H54 (cell line): Measurements from ENCODE around the gene KCNJ3.
"Not testable (repeated sequence)": the region's sequence is repeated elsewhere in the genome, so short reads cannot be mapped to it uniquely, and the experiment has no call there.

Source experiments
- DNase-seq: peaks from one replicate; pipeline ENCODE4 v3.0.0; 2011; ENCODE audit warnings: low spot score, mixed read lengths; ENCODE audit not compliant: insufficient read length
- FAIRE-seq: peaks from 3 replicates; lab custom pipeline; 2011; peaks lifted over from hg19 to GRCh38; lab: Jason Lieb, UNC
- POLR2A ChIP-seq: IDR thresholded peaks from 2 replicates; pipeline ENCODE4 v1.6.1; 2011; ENCODE audit warnings: low read depth, mild to moderate bottlenecking, low read length

Gene KCNJ3

GRCh38 chr2:154837035-154837434 lies 138.5 kb downstream of the KCNJ3 start:
- no peak for TF ChIP-seq POLR2A
- FAIRE-seq (no peak), DNase-seq (no peak)

- FAIRE-seq, result no peak
These were observed 146.0 kb downstream of the KCNJ3 start for GRCh38 chr2:154844513-154844912.

GRCh38 chr2:154846842-154847241 lies 148.3 kb downstream of the KCNJ3 start:
- DNase-seq, result no peak
- FAIRE-seq, result no peak
- no peak for TF ChIP-seq POLR2A

More at GRCh38 chr2:154844513-154844912, 146.0 kb downstream of the KCNJ3 start:
- DNase-seq, result no peak
- TF ChIP-seq POLR2A, result no peak

- FAIRE-seq (no peak), DNase-seq (no peak)
- TF ChIP-seq POLR2A, result no peak
These were observed 151.0 kb downstream of the KCNJ3 start for GRCh38 chr2:154849482-154849881.

GRCh38 chr2:154850532-154850931 lies 152.0 kb downstream of the KCNJ3 start:
- no peak for FAIRE-seq
- DNase-seq, result no peak
- TF ChIP-seq POLR2A, result no peak

GRCh38 chr2:154855138-154855537 lies 156.6 kb downstream of the KCNJ3 start:
- TF ChIP-seq POLR2A, result no peak

GRCh38 chr2:154867151-154867550 lies 168.7 kb downstream of the KCNJ3 start:
- DNase-seq, FAIRE-seq: not testable (repeated sequence)

More at GRCh38 chr2:154855138-154855537, 156.6 kb downstream of the KCNJ3 start:
- DNase-seq (no peak), FAIRE-seq (no peak)

- no peak for DNase-seq
- TF ChIP-seq POLR2A, result no peak
- FAIRE-seq, result no peak
These were observed 177.5 kb downstream of the KCNJ3 start for GRCh38 chr2:154875999-154876398.

- no peak for TF ChIP-seq POLR2A
- no peak for FAIRE-seq
- no peak for DNase-seq
These were observed 184.2 kb downstream of the KCNJ3 start for GRCh38 chr2:154882725-154883124.

GRCh38 chr2:154886316-154886715 lies 187.8 kb downstream of the KCNJ3 start:
- FAIRE-seq, result no peak
- no peak for TF ChIP-seq POLR2A
- DNase-seq, result no peak

GRCh38 chr2:154898269-154898668 lies 199.8 kb downstream of the KCNJ3 start:
- no peak for DNase-seq
- no peak for FAIRE-seq
- no peak for TF ChIP-seq POLR2A

- FAIRE-seq (no peak), DNase-seq (no peak)
- no peak for TF ChIP-seq POLR2A
These were observed 202.6 kb downstream of the KCNJ3 start for GRCh38 chr2:154901063-154901462.
